Psoas muscle (tissue), 8 donors: ENCODE results near the gene GREB1L. TPM values are rescaled to one million over a fixed set of nuclear protein-coding genes. Genes with fewer than 3 reads are reported as not detected.

Source experiments
- ATAC-seq, 4 donors: fragments of 200-7000 bp; cut with Tn5 transposase; one replicate each; pipeline ENCODE4 v1.9.1; 2020; ENCODE audit warnings: moderate library complexity in 3 of 4, mild to moderate bottlenecking in 2 of 4
- DNase-seq, 2 donors: peaks; one replicate each; pipeline ENCODE4 v3.0.0-alpha.2; 2020
- H3K27ac ChIP-seq: fragments of 200-600 bp; one replicate; pipeline ENCODE4 v1.8.0; 2022
- H3K27me3 ChIP-seq, 3 donors: fragments of 200-600 bp in 1 of 3; one replicate each; pipeline versions ENCODE4 v1.6.1 to v1.8.0; 2013 to 2022; ENCODE audit warnings: low read length in 2 of 3, mild to moderate bottlenecking in 2 of 3, moderate library complexity in 1 of 3; ENCODE audit not compliant: insufficient read depth in 3 of 3
- H3K36me3 ChIP-seq, 2 donors: fragments of 200-600 bp in 1 of 2; one replicate each; pipeline versions ENCODE4 v1.6.1 to v1.8.0; 2013 to 2022; ENCODE audit warnings: low read depth in 1 of 2, mild to moderate bottlenecking in 1 of 2, moderate library complexity in 1 of 2; ENCODE audit not compliant: insufficient read depth in 1 of 2
- H3K4me1 ChIP-seq: fragments of 200-600 bp; one replicate; pipeline ENCODE4 v1.8.0; 2022
- H3K4me3 ChIP-seq: fragments of 200-600 bp; one replicate; pipeline ENCODE4 v1.8.0; 2022; ENCODE audit warnings: mild to moderate bottlenecking
- H3K9me3 ChIP-seq: fragments of 200-600 bp; one replicate; pipeline ENCODE4 v1.8.0; 2022
- WGBS, 3 donors: extraction: QIAGEN DNeasy Blood & Tissue Kit; methylation state at CpG; one replicate each; pipeline versions ENCODE4 v1.1.6 to v1.1.7; 2013; 5-methylcytosine and 5-hydroxymethylcytosine counted together
- intact Hi-C, 2 donors: fragments of 100-400 bp; cut with DNase I; formaldehyde crosslinking; loops; one replicate each; pipeline versions ENCODE4 v1.11.0 to v1.14.2; 2022
- polyA plus RNA-seq, 3 donors: library from polyadenylated mRNA; stranded (reverse); fragments of 200-250 nt; gene quantifications; one replicate each; pipeline ENCODE4 v1.2.3, GENCODE V29; 2013
- total RNA-seq, 4 donors: library from RNA; stranded (reverse); fragmentation: NEBNext Ultra II Directional in 2 of 4; extraction: Animal tissue kit (Norgen Biotek cat#: 25700) in 2 of 4; gene quantifications; one replicate each; pipeline versions ENCODE4 v1.2.1 to v1.2.4, GENCODE V29; 2021 to 2023
- TF ChIP-seq, protein P1 (sequence below): fragments of 200-600 bp; IDR thresholded peaks from one replicate; pipeline ENCODE4 v1.8.0; 2022; ENCODE audit warnings: antibody characterized with exemption
- donor health status: healthy with polysubstance abuse.
- donor health status: DM: no; HTN: no; CAD: no; lungs with moderate emphysema.
- donor health status: Bipolar disorder and iron deficiency.
- donor health status: healthy.
- donor health status: DM: yes; HTN: yes; CAD: no.
- donor health status: DM: no; HTN: no; CAD: no.
- donor health status: DM: no; HTN: no; CAD: no.
- donor health status: DM: yes; HTN: yes; CAD: no.

Gene GREB1L
- total and polyA plus RNA-seq, 7 donors: 0.59 to 11.3 (median 8.9) TPM

DNA sequence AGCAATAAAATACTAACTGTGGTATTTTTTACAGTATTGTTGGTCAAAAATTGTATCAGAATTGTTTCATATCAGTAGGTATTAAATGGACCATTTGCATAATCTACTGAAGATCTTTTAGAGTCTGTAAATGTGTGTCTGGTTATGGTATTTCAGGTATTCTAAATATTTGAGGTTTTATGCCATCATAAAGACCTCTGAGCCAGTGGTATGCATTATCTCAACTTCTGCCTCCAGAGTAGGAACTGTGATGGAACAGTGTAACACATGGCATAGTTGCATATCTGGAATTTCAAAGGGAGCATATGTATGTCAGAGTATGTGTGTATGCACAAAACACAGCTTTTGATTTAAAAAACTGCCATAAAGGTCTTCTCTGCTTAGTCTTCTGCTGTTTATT is 15.4 kb downstream of the GREB1L start:
- DNase-seq (no peak), ATAC-seq (no peak)
- Histone ChIP-seq H3K36me3 (no peaks in the 10 kb centered on the region), H3K9me3 (no peaks in the 10 kb centered on the region), H3K4me1 (no peaks in the 10 kb centered on the region), H3K27me3 (no peaks in the 10 kb centered on the region), H3K27ac (no peak overlapping the region), H3K4me3 (no peak overlapping the region)
- intact Hi-C loops: loop anchor here in 1 of 2 donors (10.0 kb wide), 1 partner anchor 53 kb away; no protein-coding TSS in a partner anchor
- TF ChIP-seq, protein P1, sequence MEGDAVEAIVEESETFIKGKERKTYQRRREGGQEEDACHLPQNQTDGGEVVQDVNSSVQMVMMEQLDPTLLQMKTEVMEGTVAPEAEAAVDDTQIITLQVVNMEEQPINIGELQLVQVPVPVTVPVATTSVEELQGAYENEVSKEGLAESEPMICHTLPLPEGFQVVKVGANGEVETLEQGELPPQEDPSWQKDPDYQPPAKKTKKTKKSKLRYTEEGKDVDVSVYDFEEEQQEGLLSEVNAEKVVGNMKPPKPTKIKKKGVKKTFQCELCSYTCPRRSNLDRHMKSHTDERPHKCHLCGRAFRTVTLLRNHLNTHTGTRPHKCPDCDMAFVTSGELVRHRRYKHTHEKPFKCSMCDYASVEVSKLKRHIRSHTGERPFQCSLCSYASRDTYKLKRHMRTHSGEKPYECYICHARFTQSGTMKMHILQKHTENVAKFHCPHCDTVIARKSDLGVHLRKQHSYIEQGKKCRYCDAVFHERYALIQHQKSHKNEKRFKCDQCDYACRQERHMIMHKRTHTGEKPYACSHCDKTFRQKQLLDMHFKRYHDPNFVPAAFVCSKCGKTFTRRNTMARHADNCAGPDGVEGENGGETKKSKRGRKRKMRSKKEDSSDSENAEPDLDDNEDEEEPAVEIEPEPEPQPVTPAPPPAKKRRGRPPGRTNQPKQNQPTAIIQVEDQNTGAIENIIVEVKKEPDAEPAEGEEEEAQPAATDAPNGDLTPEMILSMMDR: no peak

DNA sequence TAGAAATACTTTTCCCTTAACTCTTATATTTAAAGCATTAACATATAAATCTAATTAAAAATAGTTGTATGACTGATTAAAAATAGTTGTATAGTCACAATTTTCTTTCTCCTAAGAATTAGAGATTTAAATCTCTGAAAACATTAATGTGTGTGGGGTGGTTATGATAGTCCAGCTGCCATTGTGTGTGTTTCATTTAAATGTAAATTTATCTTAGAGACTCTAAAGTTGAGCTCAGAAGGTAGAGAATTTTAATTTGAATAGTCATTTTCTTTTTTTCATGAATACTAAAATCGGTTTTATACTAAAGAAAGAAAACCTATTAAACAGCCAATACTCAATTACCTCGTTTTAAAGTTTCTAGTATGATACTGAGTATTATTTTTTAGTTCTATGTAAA is 18.6 kb downstream of the GREB1L start:
- Histone ChIP-seq H3K4me1 (no peaks in the 10 kb centered on the region), H3K27me3 (no peaks in the 10 kb centered on the region), H3K36me3 (no peaks in the 10 kb centered on the region), H3K9me3 (no peaks in the 10 kb centered on the region), H3K4me3 (no peak overlapping the region), H3K27ac (no peak overlapping the region)
- 55 to 70% (median 64%) methylated on average over 2 of the region's 2 CpGs for WGBS, 3 donors
- DNase-seq: no peak
- intact Hi-C loops: no loop called here
- no peak for ATAC-seq
- TF ChIP-seq, protein P1: no peak

DNA sequence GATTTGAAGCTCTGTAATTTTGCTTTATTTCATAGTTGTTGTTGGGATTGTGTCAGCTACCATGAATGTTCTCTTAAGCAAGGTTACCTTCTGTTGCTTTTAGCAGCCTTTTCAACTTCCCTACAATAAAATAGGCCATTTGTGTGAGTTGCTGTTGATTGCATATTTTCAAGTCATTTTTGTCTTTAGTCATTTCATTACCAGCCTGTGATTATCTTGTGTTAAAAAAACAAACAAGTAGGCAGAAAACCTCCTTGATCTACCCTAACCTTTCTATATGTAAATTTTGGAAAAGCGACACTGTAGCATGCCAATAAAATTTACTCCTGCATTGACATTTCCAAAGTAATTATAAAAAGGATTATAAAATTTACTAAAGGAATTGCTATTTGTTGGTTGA is 19.3 kb downstream of the GREB1L start:
- no peak for ATAC-seq
- intact Hi-C loops: no loop called here
- WGBS, 3 donors: 92 to 98% (median 95%) methylated on average over 1 of the region's 1 CpG

DNA sequence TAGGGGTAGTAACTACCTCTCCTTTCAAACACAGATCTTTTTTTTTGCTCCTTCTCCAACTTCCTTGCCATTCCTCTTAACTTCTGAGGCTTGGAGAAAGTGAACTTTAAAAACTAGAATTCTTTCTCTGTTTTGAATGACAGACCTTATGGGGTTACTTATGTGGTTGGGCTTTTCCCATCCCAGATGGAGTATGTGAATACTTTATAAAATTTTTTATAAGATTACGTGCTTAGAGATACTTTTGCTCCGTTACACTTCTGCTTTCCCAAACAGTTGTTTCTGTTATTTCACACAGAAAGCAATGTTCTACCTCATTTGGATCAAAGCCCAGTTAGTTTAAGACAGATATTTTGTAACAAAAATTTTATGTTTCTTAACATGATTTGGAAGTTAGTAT is 20.2 kb downstream of the GREB1L start:
- TF ChIP-seq, protein P1: no peak
- no peaks in the 10 kb centered on the region for H3K27me3 ChIP-seq
- H3K9me3 ChIP-seq: no peaks in the 10 kb centered on the region
- H3K27ac ChIP-seq: no peak overlapping the region
- no peak for ATAC-seq
- WGBS, 3 donors: 47 to 69% (median 58%) methylated on average over 2 of the region's 2 CpGs
- H3K36me3 ChIP-seq: no peaks in the 10 kb centered on the region
- H3K4me1 ChIP-seq: no peaks in the 10 kb centered on the region
- DNase-seq: no peak
- no peak overlapping the region for H3K4me3 ChIP-seq
- intact Hi-C loops: no loop called here

More for the DNA sequence above, 19.3 kb downstream of the GREB1L start:
- no peaks in the 10 kb centered on the region for H3K27me3 ChIP-seq
- DNase-seq: no peak
- H3K9me3 ChIP-seq: no peaks in the 10 kb centered on the region
- TF ChIP-seq, protein P1: no peak
- H3K27ac ChIP-seq: no peak overlapping the region
- no peaks in the 10 kb centered on the region for H3K4me1 ChIP-seq
- no peaks in the 10 kb centered on the region for H3K36me3 ChIP-seq
- H3K4me3 ChIP-seq: no peak overlapping the region

- 49 to 54% (median 51%) methylated on average over 2 of the region's 2 CpGs for WGBS, 3 donors
- intact Hi-C loops: no loop called here
- TF ChIP-seq, protein P1: no peak
These were observed 20.9 kb downstream of the GREB1L start for GRCh38 chr18:21262979-21263378.

More at GRCh38 chr18:21262979-21263378, 20.9 kb downstream of the GREB1L start:
- H3K36me3 ChIP-seq: no peaks in the 10 kb centered on the region
- no peak overlapping the region for H3K4me3 ChIP-seq
- H3K27ac ChIP-seq: no peak overlapping the region
- no peaks in the 10 kb centered on the region for H3K27me3 ChIP-seq
- no peaks in the 10 kb centered on the region for H3K4me1 ChIP-seq
- no peak for ATAC-seq
- H3K9me3 ChIP-seq: no peaks in the 10 kb centered on the region
- no peak for DNase-seq
